Heart right ventricle (tissue), 16 donors: ENCODE data around the gene CDH8. TPM values are rescaled to one million over a fixed set of nuclear protein-coding genes. Genes with fewer than 3 reads are reported as not detected.

ENCODE experiments used
- ATAC-seq, 8 donors: fragments of 200-7000 bp; cut with Tn5 transposase; one replicate each; pipeline ENCODE4 v1.9.1; 2020; ENCODE audit warnings: mild to moderate bottlenecking in 8 of 8, moderate library complexity in 8 of 8, moderate number of reproducible peaks in 1 of 8
- DNase-seq, 2 donors: peaks; one replicate each; pipeline ENCODE4 v3.0.0-alpha.2; 2020
- H3K27ac ChIP-seq, 10 donors: fragments of 200-600 bp; sonication (generic) in 2 of 10; one replicate each; pipeline versions ENCODE4 v1.5.0 to v1.8.0; 2020 to 2022; ENCODE audit warnings: mild to moderate bottlenecking in 3 of 10
- H3K27me3 ChIP-seq, 7 donors: fragments of 200-600 bp; one replicate each; pipeline ENCODE4 v1.8.0; 2021 to 2022; ENCODE audit warnings: mild to moderate bottlenecking in 2 of 7
- H3K36me3 ChIP-seq, 9 donors: fragments of 200-600 bp; sonication (generic) in 1 of 9; one replicate each; pipeline versions ENCODE4 v1.5.0 to v1.8.0; 2020 to 2022; ENCODE audit warnings: mild to moderate bottlenecking in 2 of 9
- H3K4me1 ChIP-seq, 9 donors: fragments of 200-600 bp; sonication (generic) in 1 of 9; one replicate each; pipeline versions ENCODE4 v1.5.0 to v1.8.0; 2020 to 2022; ENCODE audit warnings: mild to moderate bottlenecking in 4 of 9
- H3K4me3 ChIP-seq, 10 donors: fragments of 200-600 bp; sonication (generic) in 2 of 10; one replicate each; pipeline versions ENCODE4 v1.5.0 to v1.8.0; 2020 to 2022; ENCODE audit warnings: mild to moderate bottlenecking in 7 of 10, moderate library complexity in 2 of 10
- H3K9me3 ChIP-seq, 11 donors: fragments of 200-600 bp in 10 of 11; sonication (generic) in 2 of 11; one replicate each; pipeline versions ENCODE4 v1.5.0 to v1.8.0; 2013 to 2022; ENCODE audit warnings: mild to moderate bottlenecking in 2 of 11, control low read depth in 1 of 11, moderate library complexity in 1 of 11
- CTCF ChIP-seq, 9 donors: fragments of 200-600 bp; sonication (generic) in 2 of 9; IDR thresholded peaks; one replicate each; pipeline versions ENCODE4 v1.5.0 to v1.8.0; 2021 to 2022; ENCODE audit warnings: antibody characterized with exemption in 9 of 9, mild to moderate bottlenecking in 5 of 9, moderate library complexity in 1 of 9
- WGBS, 2 donors: extraction: QIAGEN DNeasy Blood & Tissue Kit; methylation state at CpG; one replicate each; pipeline ENCODE4 v1.1.7; 2013; ENCODE audit warnings: inconsistent platforms in 1 of 2; 5-methylcytosine and 5-hydroxymethylcytosine counted together
- intact Hi-C, 10 donors: fragments of 100-400 bp; cut with DNase I; formaldehyde crosslinking; loops; one replicate each; pipeline versions ENCODE4 v1.11.1 to v1.14.2; 2022
- polyA plus RNA-seq, 2 donors: library from polyadenylated mRNA; stranded (reverse); fragments of 200-250 nt; gene quantifications; one replicate each; pipeline ENCODE4 v1.2.3, GENCODE V29; 2013
- total RNA-seq, 10 donors: library from RNA; stranded (reverse); fragmentation: NEBNext Ultra II Directional in 3 of 10; extraction: Animal tissue kit (Norgen Biotek cat#: 25700) in 3 of 10; gene quantifications; one replicate each; pipeline versions ENCODE4 v1.2.1 to v1.2.4, GENCODE V29; 2021 to 2023
- donor health status: Arrhythmogenic right ventricular cardiomyopathy.
- donor health status: ischemic (EF 13 %, LVEDD 7.1; RV severe dilation, severe dysfunction).
- donor health status: healthy with polysubstance abuse.
- donor health status: DM: no; HTN: yes; CAD: no.
- donor health status: DM: no; HTN: no; CAD: no.
- donor health status: ischemic (EF 25% LVEDD 6.9; RV normal size, moderate dysfunction).
- donor health status: ischemic (EF 25% LVEDD 5.7; RV mildly dilated, moderate dysfunction).
- donor health status: healthy.
- donor health status: DM: yes; HTN: yes; CAD: no.
- donor health status: Ischemic cardiomyopathy.
- donor health status: ischemic (EF 35%, LVEDD 5.7; RV mildly dilated, moderate dysfunction).
- donor health status: nonischemic (EF 11% LVEDD 7.7; RV severe dilation, severe dysfunction).
- donor health status: DM: yes; HTN: yes; CAD: no.
- donor health status: PGD.
- donor health status: ischemic (EF 29% LVEDD 5.4; RV normal size, mild dysfunction).
- donor health status: nonischemic (EF 23%, LVEDD 6.1; RV moderate dilation, normal function).

Gene CDH8
- total and polyA plus RNA-seq, 12 donors, result 0.19 to 2.0 (median 0.53) TPM; not detected in 5

DNA sequence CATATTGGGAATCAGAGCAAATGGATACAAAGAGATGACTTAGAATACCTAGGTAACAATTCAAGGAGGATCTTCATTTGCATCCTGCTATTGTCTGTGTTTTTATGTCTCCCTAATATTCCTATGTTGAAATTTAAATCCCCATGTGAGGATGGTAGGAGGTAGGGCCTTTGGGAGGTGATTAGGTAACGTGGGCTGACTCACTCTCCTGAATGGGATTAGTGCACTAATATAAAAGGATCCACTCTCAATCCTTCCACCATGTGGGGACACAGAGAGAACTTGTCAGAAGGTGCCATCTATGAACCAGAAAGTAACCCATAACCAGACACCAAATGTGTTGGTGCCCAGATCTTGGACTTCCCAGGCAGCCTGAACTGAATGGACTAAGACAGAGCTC lies 83.4 kb downstream of the CDH8 start:
- intact Hi-C loops, result loop anchor here in 1 of 10 donors (5.0 kb wide), 1 partner anchor 1746 kb away; no protein-coding TSS in a partner anchor
- ATAC-seq (no peak), DNase-seq (no peak)
- TF ChIP-seq CTCF (IDR thresholded peaks at IDR 0.05), result no peak
- WGBS, 2 donors, result 69% methylated on average over 1 of the region's 1 CpG
- no peak overlapping the region for H3K27ac ChIP-seq
- no peaks in the 10 kb centered on the region for H3K36me3 ChIP-seq
- no peaks in the 10 kb centered on the region for H3K27me3 ChIP-seq
- H3K4me1 ChIP-seq, result no peaks in the 10 kb centered on the region
- peaks cover 0 to 16% (median 0%) of the 10 kb centered on the region in 11 donors for H3K9me3 ChIP-seq
- no peak overlapping the region for H3K4me3 ChIP-seq

- DNase-seq, result no peak
- Histone ChIP-seq H3K36me3 (no peaks in the 10 kb centered on the region), H3K27me3 (no peaks in the 10 kb centered on the region), H3K4me1 (no peaks in the 10 kb centered on the region), H3K27ac (no peak overlapping the region), H3K9me3 (peaks cover 0 to 16% (median 0%) of the 10 kb centered on the region in 11 donors), H3K4me3 (no peak overlapping the region)
- intact Hi-C loops, result loop anchor here in 1 of 10 donors (10.0 kb wide), 1 partner anchor 56 kb away; no protein-coding TSS in a partner anchor
- WGBS, 2 donors, result 74 to 80% methylated on average over 3 of the region's 3 CpGs
- no peak for ATAC-seq
- no peak for TF ChIP-seq CTCF (IDR thresholded peaks at IDR 0.05)
Measured at GRCh38 chr16:61948414-61948813, 87.8 kb downstream of the CDH8 start.

DNA sequence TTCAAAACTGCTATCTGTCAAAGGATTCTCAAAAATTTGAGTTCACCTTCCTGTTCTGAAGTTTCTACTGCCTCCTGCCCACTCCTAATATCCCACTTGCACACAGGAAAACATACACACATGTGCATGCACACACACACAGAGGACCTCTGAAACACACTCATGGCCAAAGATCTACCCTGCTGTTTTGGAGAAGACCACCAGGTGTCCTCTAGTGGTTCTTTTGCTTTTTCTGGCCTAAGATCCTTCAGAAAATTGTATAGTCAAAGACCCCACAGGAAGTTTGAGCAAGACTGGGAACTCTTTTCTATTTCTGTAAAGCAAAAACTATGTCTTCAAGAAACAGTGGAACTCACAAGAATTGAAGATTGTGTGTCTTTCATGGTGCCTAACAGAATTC lies 90.2 kb downstream of the CDH8 start:
- ATAC-seq (no peak), DNase-seq (no peak)
- Histone ChIP-seq H3K27ac (no peak overlapping the region), H3K4me1 (no peaks in the 10 kb centered on the region), H3K27me3 (no peaks in the 10 kb centered on the region), H3K4me3 (no peak overlapping the region), H3K9me3 (peaks cover 0 to 16% (median 0%) of the 10 kb centered on the region in 11 donors), H3K36me3 (no peaks in the 10 kb centered on the region)
- TF ChIP-seq CTCF (IDR thresholded peaks at IDR 0.05), result no peak
- intact Hi-C loops, result loop anchor here in 1 of 10 donors (10.0 kb wide), 1 partner anchor 59 kb away; no protein-coding TSS in a partner anchor

DNA sequence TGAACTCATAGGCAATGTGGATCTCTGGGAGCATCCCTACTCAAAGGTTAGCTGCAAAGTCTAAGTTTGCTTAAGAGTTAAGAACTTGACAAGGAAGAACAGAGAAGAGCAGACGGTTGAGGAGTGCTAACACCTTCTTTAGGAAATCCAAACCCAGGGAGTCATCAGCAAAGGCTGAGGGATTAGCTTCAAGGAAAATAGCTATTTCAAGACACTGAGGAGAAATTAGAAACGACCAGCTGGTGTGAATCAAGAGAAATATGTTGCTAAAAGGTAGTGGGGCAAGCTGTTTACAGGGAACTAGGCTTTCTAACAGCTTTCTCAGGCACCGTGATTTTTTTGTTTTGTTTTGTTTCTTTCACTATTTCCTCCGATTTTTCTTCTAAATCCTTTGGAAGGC lies 90.7 kb downstream of the CDH8 start:
- WGBS, 2 donors, result 46 to 47% methylated on average over 4 of the region's 4 CpGs
- no peak for DNase-seq
- no peak for TF ChIP-seq CTCF (IDR thresholded peaks at IDR 0.05)
- Histone ChIP-seq H3K27me3 (no peaks in the 10 kb centered on the region), H3K9me3 (peaks cover 0 to 16% (median 0%) of the 10 kb centered on the region in 11 donors), H3K27ac (no peak overlapping the region), H3K36me3 (no peaks in the 10 kb centered on the region), H3K4me1 (no peaks in the 10 kb centered on the region), H3K4me3 (no peak overlapping the region)
- ATAC-seq, result no peak
- intact Hi-C loops, result loop anchor here in 1 of 10 donors (10.0 kb wide), 1 partner anchor 59 kb away; no protein-coding TSS in a partner anchor
